Coronary artery (tissue), 2 donors: ENCODE measurements around the gene LIPA.
"Not testable (repeated sequence)": the region's sequence is repeated elsewhere in the genome, so short reads cannot be mapped to it uniquely, and the experiment has no call there.

Experiments used
- DNase-seq: peaks from one replicate; pipeline ENCODE4 v3.0.0-alpha.2; 2017; ENCODE audit warnings: low spot score
- H3K27ac ChIP-seq, 2 donors: fragments of 200-600 bp; sonication (generic); one replicate each; pipeline ENCODE4 v1.5.1; 2016 to 2019
- H3K4me3 ChIP-seq: fragments of 200-600 bp; sonication (generic); 2 replicates; pipeline ENCODE4 v1.5.1; 2016; ENCODE audit warnings: mild to moderate bottlenecking, moderate library complexity
- CTCF ChIP-seq: fragments of 200-600 bp; sonication (generic); IDR thresholded peaks from one replicate; pipeline ENCODE4 v1.5.1; 2019; ENCODE audit warnings: antibody characterized with exemption

LIPA gene

GRCh38 chr10:89250865-89251408 is 638 bp downstream of the LIPA start:
- TF ChIP-seq CTCF: no peak
- Histone ChIP-seq H3K4me3 (peak overlapping the region; percentile 87), H3K27ac (peak overlapping the region; percentile 75 to 89)
- no peak for DNase-seq

- Histone ChIP-seq H3K4me3 (no peak overlapping the region), H3K27ac (no peak overlapping the region)
- DNase-seq: no peak
- no peak for TF ChIP-seq CTCF
These were observed 2.6 kb downstream of the LIPA start for GRCh38 chr10:89248990-89249389.

GRCh38 chr10:89247623-89248022 is 4.0 kb downstream of the LIPA start:
- DNase-seq, H3K4me3 ChIP-seq, H3K27ac ChIP-seq: not testable (repeated sequence)

GRCh38 chr10:89245802-89246201 is 5.8 kb downstream of the LIPA start:
- Histone ChIP-seq H3K4me3 (no peak overlapping the region), H3K27ac (no peak overlapping the region)
- DNase-seq: no peak
- no peak for TF ChIP-seq CTCF

GRCh38 chr10:89242840-89243568 is 8.6 kb downstream of the LIPA start:
- DNase-seq: no peak
- TF ChIP-seq CTCF: no peak
- H3K27ac ChIP-seq: peak overlapping the region in 1 of 2 donors; percentile 35
- no peak overlapping the region for H3K4me3 ChIP-seq

- DNase-seq: no peak
- no peak for TF ChIP-seq CTCF
- H3K4me3 ChIP-seq: no peak overlapping the region
- H3K27ac ChIP-seq: no peak overlapping the region
These were observed 9.3 kb downstream of the LIPA start for GRCh38 chr10:89242345-89242684.

- DNase-seq: no peak
- Histone ChIP-seq H3K4me3 (no peak overlapping the region), H3K27ac (peak overlapping the region in 1 of 2 donors; percentile 22)
- no peak for TF ChIP-seq CTCF
These were observed 9.9 kb downstream of the LIPA start for GRCh38 chr10:89241486-89242344.
